Stimulated activated naive CD4-positive, alpha-beta T cell treated with Interleukin-2 at 50 U/mL for 16 hours (primary cell): ENCODE results near the gene GALNT10.
A peak's percentile ranks its signal among the peaks of the same experiment; 100 is the strongest.

Experiments used
- DNase-seq: peaks from one replicate; lab custom pipeline; 2025; lab: John Stamatoyannopoulos, UW

GALNT10 gene

GRCh38 chr5:154178661-154179060, 11.9 kb upstream of the GALNT10 start:
- DNase-seq: no peak

GRCh38 chr5:154179846-154180710, 10.5 kb upstream of the GALNT10 start:
- peak; percentile 9 for DNase-seq

- DNase-seq: no peak
Observed at GRCh38 chr5:154181161-154181560, 9.4 kb upstream of the GALNT10 start.

GRCh38 chr5:154189256-154189818, 1.2 kb upstream of the GALNT10 start:
- DNase-seq: no peak

- peak; percentile 73 for DNase-seq
Observed at GRCh38 chr5:154189819-154190594, 526 bp upstream of the GALNT10 start.

GRCh38 chr5:154191467-154192261, 1.1 kb downstream of the GALNT10 start:
- peak; percentile 2 for DNase-seq

GRCh38 chr5:154193283-154193682, 2.8 kb downstream of the GALNT10 start:
- DNase-seq: no peak

GRCh38 chr5:154193701-154194121, 3.2 kb downstream of the GALNT10 start:
- no peak for DNase-seq

- no peak for DNase-seq
Observed at GRCh38 chr5:154194345-154195329, 4.1 kb downstream of the GALNT10 start.

GRCh38 chr5:154196281-154196680, 5.7 kb downstream of the GALNT10 start:
- no peak for DNase-seq

GRCh38 chr5:154196955-154197652, 6.6 kb downstream of the GALNT10 start:
- no peak for DNase-seq

- DNase-seq: peak; percentile 73
Observed at GRCh38 chr5:154197801-154198491, 7.4 kb downstream of the GALNT10 start.

- no peak for DNase-seq
Observed at GRCh38 chr5:154198611-154199230, 8.2 kb downstream of the GALNT10 start.

- DNase-seq: no peak
Observed at GRCh38 chr5:154199263-154199662, 8.7 kb downstream of the GALNT10 start.

- DNase-seq: no peak
Observed at GRCh38 chr5:154199671-154200220, 9.2 kb downstream of the GALNT10 start.

GRCh38 chr5:154200221-154200620, 9.7 kb downstream of the GALNT10 start:
- no peak for DNase-seq

GRCh38 chr5:154201108-154201769, 10.7 kb downstream of the GALNT10 start:
- DNase-seq: no peak
